IMR-90 (cell line): ENCODE data around the gene SORCS1.

ENCODE experiments used
- CHD1 ChIP-seq: IDR thresholded peaks from 2 replicates; pipeline ENCODE4 v1.6.1; 2012; ENCODE audit warnings: low read depth, low read length, improper control_type of control experiment
- MXI1 ChIP-seq: IDR thresholded peaks from 2 replicates; pipeline ENCODE4 v1.6.1; 2012; ENCODE audit warnings: low read depth, mild to moderate bottlenecking, low read length, moderate library complexity, borderline replicate concordance
- POLR2A ChIP-seq: IDR thresholded peaks from 2 replicates; pipeline ENCODE4 v1.6.1; 2012; ENCODE audit warnings: mild to moderate bottlenecking, low read depth, low read length
- RFX5 ChIP-seq: IDR thresholded peaks from 2 replicates; pipeline ENCODE4 v1.8.0; 2012; ENCODE audit warnings: low read depth, mild to moderate bottlenecking, low read length, moderate library complexity
- TF ChIP-seq, protein P1 (sequence below): conservative IDR thresholded peaks from 2 replicates; pipeline ENCODE4 v1.5.1; 2012; ENCODE audit warnings: mild to moderate bottlenecking, low read depth, low read length, improper control_type of control experiment

DNA sequence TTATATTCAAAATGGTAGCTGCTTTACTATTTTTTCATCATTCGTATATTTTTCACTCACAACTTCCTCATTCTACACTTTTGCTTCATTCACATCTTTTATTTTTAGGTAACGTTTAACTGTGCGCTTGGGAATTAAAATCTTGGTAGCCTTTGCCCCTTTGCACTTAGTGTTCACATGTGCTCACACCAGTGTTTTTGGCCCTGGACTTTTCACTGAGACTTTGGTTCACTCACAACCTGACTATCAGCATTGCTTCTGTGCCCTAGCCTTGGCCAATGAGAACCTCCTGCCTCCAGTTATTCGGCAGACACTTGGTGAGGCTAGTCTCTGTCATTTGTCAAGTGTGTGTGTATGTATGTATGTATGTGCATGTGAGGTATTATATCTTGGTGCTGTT is 596.9 kb downstream of the SORCS1 start:
- no peak for TF ChIP-seq CHD1
- TF ChIP-seq, protein P1, sequence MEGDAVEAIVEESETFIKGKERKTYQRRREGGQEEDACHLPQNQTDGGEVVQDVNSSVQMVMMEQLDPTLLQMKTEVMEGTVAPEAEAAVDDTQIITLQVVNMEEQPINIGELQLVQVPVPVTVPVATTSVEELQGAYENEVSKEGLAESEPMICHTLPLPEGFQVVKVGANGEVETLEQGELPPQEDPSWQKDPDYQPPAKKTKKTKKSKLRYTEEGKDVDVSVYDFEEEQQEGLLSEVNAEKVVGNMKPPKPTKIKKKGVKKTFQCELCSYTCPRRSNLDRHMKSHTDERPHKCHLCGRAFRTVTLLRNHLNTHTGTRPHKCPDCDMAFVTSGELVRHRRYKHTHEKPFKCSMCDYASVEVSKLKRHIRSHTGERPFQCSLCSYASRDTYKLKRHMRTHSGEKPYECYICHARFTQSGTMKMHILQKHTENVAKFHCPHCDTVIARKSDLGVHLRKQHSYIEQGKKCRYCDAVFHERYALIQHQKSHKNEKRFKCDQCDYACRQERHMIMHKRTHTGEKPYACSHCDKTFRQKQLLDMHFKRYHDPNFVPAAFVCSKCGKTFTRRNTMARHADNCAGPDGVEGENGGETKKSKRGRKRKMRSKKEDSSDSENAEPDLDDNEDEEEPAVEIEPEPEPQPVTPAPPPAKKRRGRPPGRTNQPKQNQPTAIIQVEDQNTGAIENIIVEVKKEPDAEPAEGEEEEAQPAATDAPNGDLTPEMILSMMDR = no peak
- TF ChIP-seq RFX5 = no peak
- no peak for TF ChIP-seq MXI1
- TF ChIP-seq POLR2A = no peak
